Measurements from ENCODE around the gene MRPL37.

DNA sequence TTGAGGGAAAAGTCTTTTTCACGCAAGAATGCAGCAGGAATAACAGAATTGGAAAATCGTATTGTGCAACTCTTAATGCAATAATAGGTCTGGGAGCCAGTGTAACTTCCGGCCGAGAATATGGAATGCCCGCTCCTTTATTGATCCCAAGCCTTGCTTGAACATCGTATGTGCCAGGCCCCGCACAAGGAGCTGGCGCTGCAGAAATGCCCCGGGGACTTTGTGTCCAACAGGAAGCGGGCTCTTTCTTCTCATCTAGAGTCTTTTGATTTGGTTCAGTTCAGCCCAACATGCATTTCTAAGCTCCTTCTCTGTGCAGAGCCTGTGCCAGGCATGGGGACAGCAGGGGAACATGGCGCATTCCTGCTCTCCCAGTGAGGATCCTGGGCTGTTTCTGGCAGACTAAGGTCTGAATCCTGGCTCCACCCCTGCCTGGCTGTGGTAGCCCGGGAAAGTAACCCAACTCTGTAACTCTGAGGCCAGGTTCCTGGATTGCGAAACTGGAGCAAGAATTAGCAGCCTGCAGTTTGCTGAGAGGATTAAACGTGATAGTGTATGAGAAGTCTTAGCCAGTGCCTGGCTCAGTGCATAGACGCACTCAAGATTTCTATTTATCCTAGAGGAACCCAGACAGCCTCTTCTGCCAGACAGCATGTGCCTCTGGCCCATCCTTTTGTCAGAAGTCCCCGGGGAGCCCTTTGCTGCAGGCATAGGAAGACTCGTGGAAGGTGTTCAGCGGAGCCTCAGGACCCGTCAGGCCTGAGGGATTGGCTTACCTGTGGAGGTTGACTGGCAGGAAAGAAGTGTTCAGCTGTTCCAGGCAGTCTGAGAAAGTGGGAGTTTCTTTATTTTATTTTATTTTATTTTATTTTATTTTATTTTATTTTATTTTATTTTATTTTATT, 46.2 kb upstream of the MRPL37 start:
- TF ChIP-seq CTCF (IDR thresholded peaks at IDR 0.05; ENCODE audit: control extremely low read depth in 1 of 3, insufficient read depth in 1 of 3, low read depth in 1 of 3, low read length in 3 of 3) (no peak), CEBPB (IDR thresholded peaks at IDR 0.05; ENCODE audit: low read depth, low read length) (peak; percentile 98), POLR2A (IDR thresholded peaks at IDR 0.05; ENCODE audit: control extremely low read depth in 1 of 2, low read depth in 2 of 2, low read length in 2 of 2) (no peak), SUZ12 (IDR thresholded peaks at IDR 0.05; ENCODE audit: low read length) (no peak), TCF12 (IDR thresholded peaks at IDR 0.05; ENCODE audit: low read depth, low read length) (no peak), KDM5A (IDR thresholded peaks at IDR 0.05; ENCODE audit: low read length) (no peak), SAP30 (IDR thresholded peaks at IDR 0.05; ENCODE audit: insufficient read depth, insufficient replicate concordance, low read length) (no peak), EP300 (IDR thresholded peaks at IDR 0.05; ENCODE audit: borderline replicate concordance in 1 of 2, low read depth in 2 of 2, low read length in 2 of 2) (no peak), EZH2 (IDR thresholded peaks at IDR 0.05; ENCODE audit: low read depth, low read length, severe bottlenecking) (no peak), CBX5 (IDR thresholded peaks at IDR 0.05; ENCODE audit: low read depth, low read length) (no peak), SIN3A (conservative IDR thresholded peaks at IDR 0.05 in 1 of 2, IDR thresholded peaks at IDR 0.05 in 1 of 2; ENCODE audit: low read depth in 1 of 2, low read length in 2 of 2) (no peak), PHF8 (conservative IDR thresholded peaks at IDR 0.05; ENCODE audit: low read depth, low read length) (no peak), BACH1 (IDR thresholded peaks at IDR 0.05; ENCODE audit: low read length) (no peak)

All from H1 (cell line).